NOMO-1 (cell line): Measurements from ENCODE around the gene GPSM1.

Experiments
- DNase-seq, 2 experiments: peaks; one replicate each; lab custom pipeline; 2025; ENCODE audit not compliant: unreplicated experiment in 2 of 2; lab: John Stamatoyannopoulos, UW

Gene GPSM1

GRCh38 chr9:136331030-136331429 is 3.7 kb downstream of the GPSM1 start:
- DNase-seq = no peak

GRCh38 chr9:136331556-136332481 is 4.5 kb downstream of the GPSM1 start:
- DNase-seq = no peak

- no peak for DNase-seq
These were observed 5.2 kb downstream of the GPSM1 start for GRCh38 chr9:136332482-136332983.

GRCh38 chr9:136333045-136333444 is 5.7 kb downstream of the GPSM1 start:
- DNase-seq = no peak

- no peak for DNase-seq
These were observed 6.1 kb downstream of the GPSM1 start for GRCh38 chr9:136333486-136333885.

GRCh38 chr9:136334541-136334940 is 7.2 kb downstream of the GPSM1 start:
- no peak for DNase-seq

- no peak for DNase-seq
These were observed 8.2 kb downstream of the GPSM1 start for GRCh38 chr9:136335296-136336155.

GRCh38 chr9:136336156-136336870 is 9.0 kb downstream of the GPSM1 start:
- no peak for DNase-seq

GRCh38 chr9:136336881-136337280 is 9.5 kb downstream of the GPSM1 start:
- no peak for DNase-seq

- no peak for DNase-seq
These were observed 10.4 kb downstream of the GPSM1 start for GRCh38 chr9:136337416-136338395.

- DNase-seq = no peak
These were observed 11.2 kb downstream of the GPSM1 start for GRCh38 chr9:136338511-136338910.

- peak; percentile 78 to 81 for DNase-seq
These were observed 12.0 kb downstream of the GPSM1 start for GRCh38 chr9:136339173-136339957.

- DNase-seq = no peak
These were observed 12.6 kb downstream of the GPSM1 start for GRCh38 chr9:136339958-136340310.

GRCh38 chr9:136340356-136341041 is 13.2 kb downstream of the GPSM1 start:
- DNase-seq = no peak

GRCh38 chr9:136341042-136341655 is 13.8 kb downstream of the GPSM1 start:
- no peak for DNase-seq

GRCh38 chr9:136341769-136342168 is 14.4 kb downstream of the GPSM1 start:
- no peak for DNase-seq

- DNase-seq = peak; percentile 51 to 52
These were observed 15.1 kb downstream of the GPSM1 start for GRCh38 chr9:136342181-136343120.
